OCI-LY1 (cell line): ENCODE results near the gene MAGI2.

Source experiments
- EZH2 ChIP-seq: fragments of 200-600 bp; sonication (generic), shearing (Covaris generic); IDR thresholded peaks from 2 replicates; pipeline ENCODE4 v1.8.0; 2017; ENCODE audit warnings: borderline replicate concordance, mixed run types, mild to moderate bottlenecking, antibody characterized with exemption, low read length, moderate library complexity, mixed read lengths
- TF ChIP-seq, protein P1 (sequence below): fragments of 200-600 bp; sonication (generic), shearing (Covaris generic); IDR thresholded peaks from 2 replicates; pipeline ENCODE4 v1.5.1; 2017; ENCODE audit warnings: mild to moderate bottlenecking, antibody characterized with exemption, low read length, moderate library complexity, mixed read lengths

- TF ChIP-seq, protein P1, sequence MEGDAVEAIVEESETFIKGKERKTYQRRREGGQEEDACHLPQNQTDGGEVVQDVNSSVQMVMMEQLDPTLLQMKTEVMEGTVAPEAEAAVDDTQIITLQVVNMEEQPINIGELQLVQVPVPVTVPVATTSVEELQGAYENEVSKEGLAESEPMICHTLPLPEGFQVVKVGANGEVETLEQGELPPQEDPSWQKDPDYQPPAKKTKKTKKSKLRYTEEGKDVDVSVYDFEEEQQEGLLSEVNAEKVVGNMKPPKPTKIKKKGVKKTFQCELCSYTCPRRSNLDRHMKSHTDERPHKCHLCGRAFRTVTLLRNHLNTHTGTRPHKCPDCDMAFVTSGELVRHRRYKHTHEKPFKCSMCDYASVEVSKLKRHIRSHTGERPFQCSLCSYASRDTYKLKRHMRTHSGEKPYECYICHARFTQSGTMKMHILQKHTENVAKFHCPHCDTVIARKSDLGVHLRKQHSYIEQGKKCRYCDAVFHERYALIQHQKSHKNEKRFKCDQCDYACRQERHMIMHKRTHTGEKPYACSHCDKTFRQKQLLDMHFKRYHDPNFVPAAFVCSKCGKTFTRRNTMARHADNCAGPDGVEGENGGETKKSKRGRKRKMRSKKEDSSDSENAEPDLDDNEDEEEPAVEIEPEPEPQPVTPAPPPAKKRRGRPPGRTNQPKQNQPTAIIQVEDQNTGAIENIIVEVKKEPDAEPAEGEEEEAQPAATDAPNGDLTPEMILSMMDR: no peak
- no peak for TF ChIP-seq EZH2
Measured at GRCh38 chr7:78970440-78970916, 483.0 kb downstream of the MAGI2 start.
